Measurements from ENCODE around the gene PLAGL1.

The PLAGL1 gene

GRCh38 chr6:144036835-144037195 is 28.8 kb upstream of the PLAGL1 start:
- peak overlapping the region; percentile 39 for H3K4me2 ChIP-seq (ENCODE audit: low read depth, low read length, poor library complexity, severe bottlenecking)
- H3K9me2 ChIP-seq (replicated peaks; ENCODE audit: low read depth, low read length), result no peaks in the 10 kb centered on the region
- H3K79me2 ChIP-seq (ENCODE audit: insufficient read depth, low read length), result no peaks in the 10 kb centered on the region
- no peaks in the 10 kb centered on the region for H3K27me3 ChIP-seq (ENCODE audit: insufficient read depth, low read length, poor library complexity, severe bottlenecking)
- H3K4me3 ChIP-seq (ENCODE audit: low read length, poor library complexity, severe bottlenecking), result no peak overlapping the region
- H3K36me3 ChIP-seq (ENCODE audit: insufficient read depth, low read length), result no peaks in the 10 kb centered on the region
- no peaks in the 10 kb centered on the region for H4K20me1 ChIP-seq (ENCODE audit: insufficient read depth, low read length, poor library complexity, severe bottlenecking)
- no peak overlapping the region for H3K9ac ChIP-seq (ENCODE audit: low read depth, low read length, poor library complexity, severe bottlenecking)
- H3F3A ChIP-seq (ENCODE audit: low read depth), result no peaks in the 10 kb centered on the region
- H3K9me3 ChIP-seq (ENCODE audit: insufficient read depth, low read depth, low read length), result peaks cover 8% of the 10 kb centered on the region
- peak overlapping the region; percentile 84 for H2AFZ ChIP-seq (ENCODE audit: low read length)
- TF ChIP-seq EZH2phosphoT487 (IDR thresholded peaks at IDR 0.05; ENCODE audit: borderline replicate concordance), result no peak
- TF ChIP-seq CTCF (conservative IDR thresholded peaks at IDR 0.05; ENCODE audit: low read length), result no peak
- H3K4me1 ChIP-seq (ENCODE audit: insufficient read depth, low read length, poor library complexity, severe bottlenecking), result peaks cover 9% of the 10 kb centered on the region

- Histone ChIP-seq H3K9ac (ENCODE audit: low read depth, low read length, poor library complexity, severe bottlenecking) (no peak overlapping the region), H3K9me2 (replicated peaks; ENCODE audit: low read depth, low read length) (no peaks in the 10 kb centered on the region), H3K4me3 (ENCODE audit: low read length, poor library complexity, severe bottlenecking) (peak overlapping the region; percentile 23), H3K27me3 (ENCODE audit: insufficient read depth, low read length, poor library complexity, severe bottlenecking) (no peaks in the 10 kb centered on the region), H3K36me3 (ENCODE audit: insufficient read depth, low read length) (no peaks in the 10 kb centered on the region), H2AFZ (ENCODE audit: low read length) (peak overlapping the region; percentile 84), H3K9me3 (ENCODE audit: insufficient read depth, low read depth, low read length) (peaks cover 8% of the 10 kb centered on the region), H3K4me1 (ENCODE audit: insufficient read depth, low read length, poor library complexity, severe bottlenecking) (peaks cover 9% of the 10 kb centered on the region), H4K20me1 (ENCODE audit: insufficient read depth, low read length, poor library complexity, severe bottlenecking) (no peaks in the 10 kb centered on the region), H3F3A (ENCODE audit: low read depth) (no peaks in the 10 kb centered on the region), H3K4me2 (ENCODE audit: low read depth, low read length, poor library complexity, severe bottlenecking) (peak overlapping the region; percentile 39), H3K79me2 (ENCODE audit: insufficient read depth, low read length) (no peaks in the 10 kb centered on the region)
- no peak for TF ChIP-seq EZH2phosphoT487 (IDR thresholded peaks at IDR 0.05; ENCODE audit: borderline replicate concordance)
- TF ChIP-seq CTCF (conservative IDR thresholded peaks at IDR 0.05; ENCODE audit: low read length), result peak; percentile 61
These were observed 28.2 kb upstream of the PLAGL1 start for GRCh38 chr6:144036064-144036834.

GRCh38 chr6:144035416-144035815 is 27.4 kb upstream of the PLAGL1 start:
- no peaks in the 10 kb centered on the region for H3K27me3 ChIP-seq (ENCODE audit: insufficient read depth, low read length, poor library complexity, severe bottlenecking)
- H2AFZ ChIP-seq (ENCODE audit: low read length), result peak overlapping the region; percentile 84
- H3K9me3 ChIP-seq (ENCODE audit: insufficient read depth, low read depth, low read length), result peaks cover 8% of the 10 kb centered on the region
- H3K4me3 ChIP-seq (ENCODE audit: low read length, poor library complexity, severe bottlenecking), result no peak overlapping the region
- peaks cover 9% of the 10 kb centered on the region for H3K4me1 ChIP-seq (ENCODE audit: insufficient read depth, low read length, poor library complexity, severe bottlenecking)
- H3K4me2 ChIP-seq (ENCODE audit: low read depth, low read length, poor library complexity, severe bottlenecking), result peak overlapping the region; percentile 39
- H3K9ac ChIP-seq (ENCODE audit: low read depth, low read length, poor library complexity, severe bottlenecking), result no peak overlapping the region
- H3K9me2 ChIP-seq (replicated peaks; ENCODE audit: low read depth, low read length), result no peaks in the 10 kb centered on the region
- H3F3A ChIP-seq (ENCODE audit: low read depth), result no peaks in the 10 kb centered on the region
- H4K20me1 ChIP-seq (ENCODE audit: insufficient read depth, low read length, poor library complexity, severe bottlenecking), result no peaks in the 10 kb centered on the region
- no peaks in the 10 kb centered on the region for H3K79me2 ChIP-seq (ENCODE audit: insufficient read depth, low read length)
- H3K36me3 ChIP-seq (ENCODE audit: insufficient read depth, low read length), result no peaks in the 10 kb centered on the region
- TF ChIP-seq EZH2phosphoT487 (IDR thresholded peaks at IDR 0.05; ENCODE audit: borderline replicate concordance) (no peak), CTCF (conservative IDR thresholded peaks at IDR 0.05; ENCODE audit: low read length) (no peak)

Measured in Loucy (cell line).